Activated effector memory CD4-positive, alpha-beta T cell treated with anti-CD3 and anti-CD28 coated beads, Interleukin-2, amount 50 U/mL, for 16 hours (primary cell): ENCODE measurements around the gene SMAP2.

ENCODE experiments used
- DNase-seq: peaks from one replicate; pipeline ENCODE4 v3.0.0-alpha.2; 2020

SMAP2 gene

DNA sequence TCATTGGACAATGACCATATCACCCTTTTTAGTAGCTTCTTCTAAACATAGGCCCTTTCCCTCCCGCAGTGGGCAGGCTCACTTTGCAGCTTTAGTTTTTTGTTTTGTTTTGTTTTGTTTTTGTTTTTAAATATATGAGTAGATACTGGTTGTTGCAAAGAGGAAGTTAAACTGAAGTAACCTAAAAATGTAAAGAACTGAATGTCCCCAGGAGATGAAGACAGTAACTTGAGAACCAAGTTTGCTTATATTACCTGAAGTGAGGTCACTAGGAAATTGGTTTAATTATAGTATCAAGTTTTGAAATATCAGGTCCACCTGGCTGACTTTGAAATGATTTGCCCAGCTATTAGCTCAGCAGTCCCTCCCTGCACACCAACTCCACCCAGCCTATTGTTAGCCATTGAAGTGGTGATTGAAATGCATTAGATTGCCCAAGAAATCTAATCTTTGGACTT is 18.2 kb downstream of the SMAP2 start:
- DNase-seq, result no peak

- DNase-seq, result no peak
These were observed 18.7 kb downstream of the SMAP2 start for GRCh38 chr1:40392221-40392620.

- no peak for DNase-seq
These were observed 19.6 kb downstream of the SMAP2 start for GRCh38 chr1:40393173-40393572.

GRCh38 chr1:40394491-40395172 is 21.1 kb downstream of the SMAP2 start:
- DNase-seq, result no peak

- DNase-seq, result no peak
These were observed 22.0 kb downstream of the SMAP2 start for GRCh38 chr1:40395190-40396175.

- DNase-seq, result no peak
These were observed 22.9 kb downstream of the SMAP2 start for GRCh38 chr1:40396420-40396819.

GRCh38 chr1:40397258-40397657 is 23.7 kb downstream of the SMAP2 start:
- DNase-seq, result no peak

- no peak for DNase-seq
These were observed 26.6 kb downstream of the SMAP2 start for GRCh38 chr1:40399984-40400704.

DNA sequence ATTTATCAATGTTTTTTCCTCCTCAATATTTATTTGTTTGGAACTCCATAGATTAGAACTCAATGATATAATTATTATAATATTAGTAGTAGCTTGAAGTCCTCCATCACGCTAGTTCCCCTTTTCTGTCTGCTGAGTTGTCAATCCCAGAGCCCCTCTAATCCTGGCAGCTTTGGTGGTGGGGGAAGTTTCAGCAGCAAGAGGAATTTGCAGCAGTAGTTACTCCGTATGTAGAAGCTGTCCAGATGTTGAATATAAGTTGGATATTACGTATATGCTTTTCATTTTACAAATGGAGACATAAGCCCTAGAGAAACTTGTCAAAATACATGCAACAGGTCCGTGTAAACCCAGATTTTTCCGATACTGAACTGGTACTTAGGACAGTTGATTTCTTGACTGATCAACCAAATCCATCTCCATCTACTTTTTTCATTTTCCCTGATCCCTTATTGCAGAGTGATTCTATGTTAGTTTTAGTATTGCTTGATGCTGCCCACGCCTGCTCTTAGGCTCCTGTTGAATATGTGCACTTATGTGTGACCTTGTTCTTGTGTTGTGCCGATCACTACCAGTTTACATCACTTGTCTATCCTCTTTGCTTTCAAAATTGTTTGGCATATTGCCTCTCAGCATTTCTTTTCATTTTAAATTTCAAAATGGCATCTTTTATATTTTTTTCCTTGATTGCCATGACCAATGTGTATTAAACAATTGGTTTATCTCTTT is 28.1 kb downstream of the SMAP2 start:
- no peak for DNase-seq

DNA sequence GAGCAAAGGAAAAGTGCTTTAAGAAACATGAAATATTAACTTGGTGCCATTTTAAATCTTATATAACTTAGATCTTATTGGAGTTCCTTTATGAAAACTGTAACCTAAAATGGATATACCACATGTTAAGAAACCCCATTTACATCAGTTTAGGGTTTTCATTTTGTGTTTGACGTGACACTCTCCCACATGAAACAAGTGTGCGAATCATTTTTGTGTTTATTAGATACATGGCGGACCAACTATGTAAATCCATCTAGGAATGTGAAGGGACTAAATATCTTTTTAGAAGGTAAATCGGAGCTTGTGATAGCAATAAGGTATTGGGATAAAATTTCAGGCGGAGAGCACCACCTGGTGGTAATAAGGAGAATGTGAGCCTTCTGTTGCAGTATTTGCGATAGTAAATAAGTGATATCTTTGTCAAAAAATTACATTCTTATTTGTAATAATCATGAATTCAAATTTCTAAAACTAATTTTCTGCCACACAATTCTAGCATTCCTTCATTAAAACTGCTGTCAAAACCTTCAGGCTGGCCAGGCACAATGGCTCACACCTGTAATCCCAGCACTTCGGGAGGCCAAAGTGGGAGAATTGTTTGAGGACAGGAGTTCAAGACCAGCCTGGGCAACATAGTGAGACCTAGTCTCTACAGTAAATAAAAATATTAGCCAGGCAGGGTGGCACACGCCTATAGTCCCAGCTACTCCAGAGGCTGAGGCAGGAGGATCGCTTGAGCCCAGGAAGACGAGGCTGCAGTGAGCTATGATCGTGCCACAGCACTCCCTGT is 31.3 kb downstream of the SMAP2 start:
- no peak for DNase-seq

- DNase-seq, result no peak
These were observed 32.3 kb downstream of the SMAP2 start for GRCh38 chr1:40405812-40406211.

GRCh38 chr1:40407453-40407852 is 33.9 kb downstream of the SMAP2 start:
- no peak for DNase-seq

GRCh38 chr1:40409467-40409866 is 35.9 kb downstream of the SMAP2 start:
- DNase-seq, result no peak

- DNase-seq, result no peak
These were observed 37.8 kb downstream of the SMAP2 start for GRCh38 chr1:40411294-40411693.

GRCh38 chr1:40411843-40412242 is 38.3 kb downstream of the SMAP2 start:
- no peak for DNase-seq

DNA sequence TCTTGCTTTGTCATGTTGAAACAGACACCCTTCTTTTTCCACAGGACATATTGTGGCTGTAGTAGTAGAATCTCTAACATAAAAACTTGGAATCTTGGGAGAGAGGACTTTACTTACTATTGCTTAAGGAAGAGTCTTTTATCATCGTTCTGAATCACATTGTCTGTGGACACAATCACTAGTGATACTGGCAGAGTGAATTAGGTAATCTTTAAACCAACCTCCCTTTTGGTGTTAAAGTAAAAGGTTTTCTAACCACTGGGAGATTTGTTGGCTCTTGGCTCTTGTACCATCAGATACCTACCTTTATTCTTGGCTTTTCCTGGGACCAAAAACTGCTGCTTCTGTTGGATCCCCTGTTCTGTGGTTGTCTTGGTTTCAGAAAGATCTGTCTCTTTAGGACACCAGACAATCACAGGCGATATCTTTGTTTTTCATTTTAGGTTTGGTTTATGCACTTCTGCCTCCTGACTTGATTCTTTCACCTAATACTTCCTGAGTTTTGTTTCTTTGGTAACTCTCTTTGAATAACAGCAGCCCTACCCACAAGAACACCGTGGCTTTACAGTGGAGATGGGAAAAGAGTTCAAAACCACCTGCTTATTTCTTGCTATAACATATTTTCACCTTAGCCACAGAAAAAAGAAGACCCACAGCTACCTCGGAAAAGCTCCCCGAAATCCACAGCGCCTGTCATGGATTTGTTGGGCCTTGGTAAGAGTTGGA is 40.2 kb downstream of the SMAP2 start:
- no peak for DNase-seq

DNA sequence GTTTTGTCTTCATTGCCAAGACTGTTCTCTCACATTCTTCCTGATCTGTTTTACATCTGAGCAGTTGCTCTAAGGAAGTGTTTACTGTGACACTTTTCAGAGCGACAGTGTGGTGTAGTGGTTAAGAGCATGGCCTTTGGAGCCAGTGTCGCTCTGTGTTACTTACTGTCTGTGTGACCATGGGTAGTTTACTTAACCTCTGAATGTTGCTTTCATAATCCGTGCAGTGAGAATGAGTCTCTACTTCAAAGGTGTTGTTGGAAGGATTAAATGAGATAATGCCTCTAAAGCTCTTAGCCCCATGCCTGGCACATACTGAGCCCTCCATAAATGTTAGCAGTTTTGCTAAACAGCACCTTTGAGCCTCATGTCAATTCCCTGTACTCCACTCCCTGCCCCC is 40.8 kb downstream of the SMAP2 start:
- no peak for DNase-seq

- no peak for DNase-seq
These were observed 43.2 kb downstream of the SMAP2 start for GRCh38 chr1:40416709-40417108.

- no peak for DNase-seq
These were observed 48.2 kb downstream of the SMAP2 start for GRCh38 chr1:40421431-40422384.
